ENCODE data around the gene COL19A1. TPM values are rescaled to one million over a fixed set of nuclear protein-coding genes. Genes with fewer than 3 reads are reported as not detected.

The COL19A1 gene
- total RNA-seq, 1 experiment from 2014 or later: not detected

DNA sequence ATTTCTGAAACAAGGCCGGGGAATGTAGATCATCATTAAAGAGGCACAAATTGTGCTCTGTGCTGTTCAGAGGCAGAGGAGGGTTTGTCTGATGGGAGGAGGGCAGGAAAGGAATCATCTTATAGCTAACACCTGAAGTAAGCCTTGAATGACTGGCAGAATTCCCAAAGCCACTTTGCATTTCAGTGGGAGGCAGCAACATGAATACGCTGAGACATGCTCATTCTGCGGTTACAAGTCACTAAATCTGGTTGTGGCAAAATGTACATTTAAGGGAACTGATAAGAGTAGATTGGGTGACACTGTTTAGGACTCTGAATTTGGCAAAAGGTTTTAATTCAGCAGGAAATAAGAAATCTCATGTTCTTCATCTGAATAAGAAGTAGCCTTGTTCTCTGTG, 4.4 kb upstream of the COL19A1 start:
- in situ Hi-C loops (cut with HindIII; ENCODE audit: low pct_unique_long_range_greater_than_20kb, low sequenced_read_pairs): no loop called here
- DNase-seq (ENCODE audit: low read depth, low spot score): no peak

DNA sequence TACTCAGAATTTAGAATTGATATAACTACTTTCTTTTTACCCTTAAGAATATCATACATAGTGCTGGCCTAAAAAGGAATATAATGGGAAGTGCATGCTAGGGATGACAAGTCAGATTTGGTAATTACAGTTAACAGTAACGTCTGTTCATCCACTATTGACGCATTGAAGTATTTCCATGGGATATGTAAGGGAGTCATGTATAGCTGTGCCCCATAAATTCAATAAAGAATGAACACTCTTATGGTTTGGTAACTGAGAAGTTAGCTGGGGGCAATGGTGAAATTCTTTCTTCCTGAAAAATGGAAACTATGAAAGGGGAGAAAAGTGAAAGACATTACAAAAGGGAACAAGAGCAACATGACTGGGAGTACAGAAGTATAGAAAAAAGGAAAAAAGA, 2.6 kb upstream of the COL19A1 start:
- no TSS peak for BruUV-seq (replicated peaks)
- POLR2A ChIA-PET: no interaction called here
- CTCF ChIA-PET: no interaction called here
- H3K27me3 ChIP-seq (ENCODE audit: control insufficient read depth, insufficient read depth, low read length): peaks cover 45% of the 10 kb centered on the region
- no peaks in the 10 kb centered on the region for H3K9me3 ChIP-seq (ENCODE audit: control insufficient read depth, insufficient read depth, low read depth, low read length)
- TF ChIP-seq, protein P1, sequence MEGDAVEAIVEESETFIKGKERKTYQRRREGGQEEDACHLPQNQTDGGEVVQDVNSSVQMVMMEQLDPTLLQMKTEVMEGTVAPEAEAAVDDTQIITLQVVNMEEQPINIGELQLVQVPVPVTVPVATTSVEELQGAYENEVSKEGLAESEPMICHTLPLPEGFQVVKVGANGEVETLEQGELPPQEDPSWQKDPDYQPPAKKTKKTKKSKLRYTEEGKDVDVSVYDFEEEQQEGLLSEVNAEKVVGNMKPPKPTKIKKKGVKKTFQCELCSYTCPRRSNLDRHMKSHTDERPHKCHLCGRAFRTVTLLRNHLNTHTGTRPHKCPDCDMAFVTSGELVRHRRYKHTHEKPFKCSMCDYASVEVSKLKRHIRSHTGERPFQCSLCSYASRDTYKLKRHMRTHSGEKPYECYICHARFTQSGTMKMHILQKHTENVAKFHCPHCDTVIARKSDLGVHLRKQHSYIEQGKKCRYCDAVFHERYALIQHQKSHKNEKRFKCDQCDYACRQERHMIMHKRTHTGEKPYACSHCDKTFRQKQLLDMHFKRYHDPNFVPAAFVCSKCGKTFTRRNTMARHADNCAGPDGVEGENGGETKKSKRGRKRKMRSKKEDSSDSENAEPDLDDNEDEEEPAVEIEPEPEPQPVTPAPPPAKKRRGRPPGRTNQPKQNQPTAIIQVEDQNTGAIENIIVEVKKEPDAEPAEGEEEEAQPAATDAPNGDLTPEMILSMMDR (IDR thresholded peaks at IDR 0.05): no peak
- TF ChIP-seq SIN3A (IDR thresholded peaks at IDR 0.05; ENCODE audit: borderline replicate concordance, insufficient read depth, low read depth, low read length): no peak
- TF ChIP-seq, protein P2, sequence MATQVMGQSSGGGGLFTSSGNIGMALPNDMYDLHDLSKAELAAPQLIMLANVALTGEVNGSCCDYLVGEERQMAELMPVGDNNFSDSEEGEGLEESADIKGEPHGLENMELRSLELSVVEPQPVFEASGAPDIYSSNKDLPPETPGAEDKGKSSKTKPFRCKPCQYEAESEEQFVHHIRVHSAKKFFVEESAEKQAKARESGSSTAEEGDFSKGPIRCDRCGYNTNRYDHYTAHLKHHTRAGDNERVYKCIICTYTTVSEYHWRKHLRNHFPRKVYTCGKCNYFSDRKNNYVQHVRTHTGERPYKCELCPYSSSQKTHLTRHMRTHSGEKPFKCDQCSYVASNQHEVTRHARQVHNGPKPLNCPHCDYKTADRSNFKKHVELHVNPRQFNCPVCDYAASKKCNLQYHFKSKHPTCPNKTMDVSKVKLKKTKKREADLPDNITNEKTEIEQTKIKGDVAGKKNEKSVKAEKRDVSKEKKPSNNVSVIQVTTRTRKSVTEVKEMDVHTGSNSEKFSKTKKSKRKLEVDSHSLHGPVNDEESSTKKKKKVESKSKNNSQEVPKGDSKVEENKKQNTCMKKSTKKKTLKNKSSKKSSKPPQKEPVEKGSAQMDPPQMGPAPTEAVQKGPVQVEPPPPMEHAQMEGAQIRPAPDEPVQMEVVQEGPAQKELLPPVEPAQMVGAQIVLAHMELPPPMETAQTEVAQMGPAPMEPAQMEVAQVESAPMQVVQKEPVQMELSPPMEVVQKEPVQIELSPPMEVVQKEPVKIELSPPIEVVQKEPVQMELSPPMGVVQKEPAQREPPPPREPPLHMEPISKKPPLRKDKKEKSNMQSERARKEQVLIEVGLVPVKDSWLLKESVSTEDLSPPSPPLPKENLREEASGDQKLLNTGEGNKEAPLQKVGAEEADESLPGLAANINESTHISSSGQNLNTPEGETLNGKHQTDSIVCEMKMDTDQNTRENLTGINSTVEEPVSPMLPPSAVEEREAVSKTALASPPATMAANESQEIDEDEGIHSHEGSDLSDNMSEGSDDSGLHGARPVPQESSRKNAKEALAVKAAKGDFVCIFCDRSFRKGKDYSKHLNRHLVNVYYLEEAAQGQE (IDR thresholded peaks at IDR 0.05; ENCODE audit: insufficient read depth in 1 of 2, low read depth in 2 of 2, low read length in 1 of 2): no peak
- in situ Hi-C loops (cut with HindIII; ENCODE audit: low pct_unique_long_range_greater_than_20kb, low sequenced_read_pairs) (no loop called here), intact Hi-C loops (cut with micrococcal nuclease; ENCODE audit: unreplicated experiment) (no loop called here)
- no peak overlapping the region for H3K27ac ChIP-seq (ENCODE audit: low read length)
- ATAC-seq (no peak), DNase-seq (ENCODE audit: low read depth, low spot score) (no peak)
- H3K36me3 ChIP-seq (ENCODE audit: control insufficient read depth, insufficient read depth, low read length): peaks cover 2% of the 10 kb centered on the region; the same call in 1 of the 2 replicates
- no peak overlapping the region for H3K4me3 ChIP-seq (ENCODE audit: low read depth in 2 of 2, low read length in 2 of 2)
- peaks cover 13% of the 10 kb centered on the region for H3K4me1 ChIP-seq (ENCODE audit: control insufficient read depth, insufficient read depth, low read length)

More for the DNA sequence above, 4.4 kb upstream of the COL19A1 start:
- intact Hi-C loops (cut with micrococcal nuclease; ENCODE audit: unreplicated experiment): no loop called here
- no peaks in the 10 kb centered on the region for H3K9me3 ChIP-seq (ENCODE audit: control insufficient read depth, insufficient read depth, low read depth, low read length)
- BruUV-seq (replicated peaks): no TSS peak
- ATAC-seq: no peak
- peaks cover 11% of the 10 kb centered on the region for H3K4me1 ChIP-seq (ENCODE audit: control insufficient read depth, insufficient read depth, low read length)
- ChIA-PET POLR2A (no interaction called here), CTCF (no interaction called here)
- no peak overlapping the region for H3K4me3 ChIP-seq (ENCODE audit: low read depth in 2 of 2, low read length in 2 of 2)
- TF ChIP-seq SIN3A (IDR thresholded peaks at IDR 0.05; ENCODE audit: borderline replicate concordance, insufficient read depth, low read depth, low read length): no peak
- TF ChIP-seq TCF7L2 (IDR thresholded peaks at IDR 0.05; ENCODE audit: low read depth, low read length): no peak
- TF ChIP-seq, protein P2 (IDR thresholded peaks at IDR 0.05; ENCODE audit: insufficient read depth in 1 of 2, low read depth in 2 of 2, low read length in 1 of 2): no peak
- no peak for TF ChIP-seq POLR2AphosphoS5 (IDR thresholded peaks at IDR 0.05; ENCODE audit: low read depth, low read length)
- TF ChIP-seq, protein P1 (IDR thresholded peaks at IDR 0.05): no peak
- H3K27ac ChIP-seq (ENCODE audit: low read length): no peak overlapping the region
- H3K27me3 ChIP-seq (ENCODE audit: control insufficient read depth, insufficient read depth, low read length): peaks cover 32% of the 10 kb centered on the region
- H3K36me3 ChIP-seq (ENCODE audit: control insufficient read depth, insufficient read depth, low read length): peaks cover 2% of the 10 kb centered on the region; the same call in 1 of the 2 replicates
